ENCODE results near the gene IREB2. TPM values are rescaled to one million over a fixed set of nuclear protein-coding genes. Genes with fewer than 3 reads are reported as not detected.

The IREB2 gene
- polyA plus RNA-seq, 1 of the 3 experiments (the other 2 are of a cell fraction): 9.5 TPM

- ChIA-PET POLR2A (no interaction called here), CTCF (interaction anchor here (0.9 to 3.8 kb wide), 3 partner anchors 17 to 169 kb away, joined by 3 to 19 read pairs (median 6); no protein-coding TSS in a partner anchor)
- H3K79me2 ChIP-seq (ENCODE audit: insufficient read depth): peaks cover 4% of the 10 kb centered on the region; the same call in 1 of the 2 replicates
- no peaks in the 10 kb centered on the region for H4K20me1 ChIP-seq (ENCODE audit: insufficient read depth)
- H3K4me2 ChIP-seq: no peak overlapping the region
- peaks cover 53 to 72% of the 10 kb centered on the region in 2 experiments for H3K36me3 ChIP-seq (replicated peaks in 1 of 2; ENCODE audit: control insufficient read depth in 1 of 2, insufficient read depth in 2 of 2, low read length in 1 of 2)
- H3K27me3 ChIP-seq (ENCODE audit: insufficient read depth): no peaks in the 10 kb centered on the region
- peaks cover 8% of the 10 kb centered on the region for H3F3A ChIP-seq (replicated peaks; ENCODE audit: insufficient read depth)
- H2AFZ ChIP-seq (ENCODE audit: low read depth): no peak overlapping the region
- H3K9me3 ChIP-seq: no peaks in the 10 kb centered on the region
- no peak overlapping the region for H3K9ac ChIP-seq
- no peak for DNase-seq
- H3K4me3 ChIP-seq (ENCODE audit: low read depth in 2 of 2, low read length in 1 of 2): no peak overlapping the region
- H3K9me2 ChIP-seq: no peaks in the 10 kb centered on the region
- TF ChIP-seq YY1 (IDR thresholded peaks at IDR 0.05; ENCODE audit: low read depth) (no peak), TAF1 (IDR thresholded peaks at IDR 0.05; ENCODE audit: borderline replicate concordance, low read depth, low read length) (no peak), FOXJ3 (CRISPR knock-in tag; IDR thresholded peaks at IDR 0.05) (no peak), TEAD4 (IDR thresholded peaks at IDR 0.05; ENCODE audit: borderline replicate concordance, insufficient read depth) (no peak), FOXM1 (IDR thresholded peaks at IDR 0.05; ENCODE audit: low read depth) (no peak), RCOR1 (IDR thresholded peaks at IDR 0.05; ENCODE audit: low read length) (no peak), MXI1 (IDR thresholded peaks at IDR 0.05; ENCODE audit: low read depth, low read length) (no peak), POLR2AphosphoS5 (IDR thresholded peaks at IDR 0.05; ENCODE audit: low read depth, low read length) (no peak), USF1 (IDR thresholded peaks at IDR 0.05; ENCODE audit: borderline replicate concordance, low read depth) (no peak)
- TF ChIP-seq, protein P1, sequence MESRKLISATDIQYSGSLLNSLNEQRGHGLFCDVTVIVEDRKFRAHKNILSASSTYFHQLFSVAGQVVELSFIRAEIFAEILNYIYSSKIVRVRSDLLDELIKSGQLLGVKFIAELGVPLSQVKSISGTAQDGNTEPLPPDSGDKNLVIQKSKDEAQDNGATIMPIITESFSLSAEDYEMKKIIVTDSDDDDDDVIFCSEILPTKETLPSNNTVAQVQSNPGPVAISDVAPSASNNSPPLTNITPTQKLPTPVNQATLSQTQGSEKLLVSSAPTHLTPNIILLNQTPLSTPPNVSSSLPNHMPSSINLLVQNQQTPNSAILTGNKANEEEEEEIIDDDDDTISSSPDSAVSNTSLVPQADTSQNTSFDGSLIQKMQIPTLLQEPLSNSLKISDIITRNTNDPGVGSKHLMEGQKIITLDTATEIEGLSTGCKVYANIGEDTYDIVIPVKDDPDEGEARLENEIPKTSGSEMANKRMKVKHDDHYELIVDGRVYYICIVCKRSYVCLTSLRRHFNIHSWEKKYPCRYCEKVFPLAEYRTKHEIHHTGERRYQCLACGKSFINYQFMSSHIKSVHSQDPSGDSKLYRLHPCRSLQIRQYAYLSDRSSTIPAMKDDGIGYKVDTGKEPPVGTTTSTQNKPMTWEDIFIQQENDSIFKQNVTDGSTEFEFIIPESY (IDR thresholded peaks at IDR 0.05; ENCODE audit: borderline replicate concordance, low read depth): no peak
- TF ChIP-seq, protein P2, sequence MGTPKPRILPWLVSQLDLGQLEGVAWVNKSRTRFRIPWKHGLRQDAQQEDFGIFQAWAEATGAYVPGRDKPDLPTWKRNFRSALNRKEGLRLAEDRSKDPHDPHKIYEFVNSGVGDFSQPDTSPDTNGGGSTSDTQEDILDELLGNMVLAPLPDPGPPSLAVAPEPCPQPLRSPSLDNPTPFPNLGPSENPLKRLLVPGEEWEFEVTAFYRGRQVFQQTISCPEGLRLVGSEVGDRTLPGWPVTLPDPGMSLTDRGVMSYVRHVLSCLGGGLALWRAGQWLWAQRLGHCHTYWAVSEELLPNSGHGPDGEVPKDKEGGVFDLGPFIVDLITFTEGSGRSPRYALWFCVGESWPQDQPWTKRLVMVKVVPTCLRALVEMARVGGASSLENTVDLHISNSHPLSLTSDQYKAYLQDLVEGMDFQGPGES (IDR thresholded peaks at IDR 0.05; ENCODE audit: low read depth, low read length): no peak
- no peak overlapping the region for H3K27ac ChIP-seq (ENCODE audit: low read depth in 2 of 2, low read length in 1 of 2)
- no peaks in the 10 kb centered on the region for H3K4me1 ChIP-seq (ENCODE audit: control insufficient read depth in 1 of 2, insufficient read depth in 2 of 2, low read depth in 1 of 2, low read length in 1 of 2)
- WGBS (ENCODE audit: low lambda C conversion rate): 79% methylated on average over 5 of the region's 5 CpGs
Observed at GRCh38 chr15:78477295-78477694, 39.3 kb downstream of the IREB2 start.

DNA sequence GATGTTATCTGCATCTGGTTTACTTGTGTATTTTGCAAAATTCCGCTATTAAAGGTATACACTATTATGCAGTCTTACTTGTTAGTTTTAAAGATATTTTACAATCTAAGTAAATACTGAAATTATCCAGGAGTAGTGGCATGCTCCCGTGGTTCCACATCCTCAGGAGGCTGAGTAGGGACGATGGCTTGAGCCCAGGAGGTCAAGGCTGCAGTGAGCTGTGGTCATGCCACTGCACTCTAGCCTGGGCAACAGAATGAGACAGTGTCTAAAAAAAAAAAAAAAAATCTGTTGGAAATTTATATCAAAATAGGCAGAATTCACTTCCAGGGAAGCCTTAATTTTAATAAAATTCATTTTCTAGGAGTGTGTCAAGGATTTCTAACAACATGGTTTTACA, 41.6 kb downstream of the IREB2 start:
- DNase-seq: no peak
- no peak overlapping the region for H3K9ac ChIP-seq
- no peak for TF ChIP-seq CTCF (IDR thresholded peaks at IDR 0.05)
- TF ChIP-seq FOSL2 (IDR thresholded peaks at IDR 0.05; ENCODE audit: borderline replicate concordance, low read depth): no peak
- TF ChIP-seq JUND (IDR thresholded peaks at IDR 0.05): no peak
- no peak for TF ChIP-seq MXI1 (IDR thresholded peaks at IDR 0.05; ENCODE audit: low read depth, low read length)
- no peak for TF ChIP-seq TAF1 (IDR thresholded peaks at IDR 0.05; ENCODE audit: borderline replicate concordance, low read depth, low read length)
- no peak for TF ChIP-seq GATA2 (CRISPR knock-in tag; IDR thresholded peaks at IDR 0.05)
- TF ChIP-seq TEAD4 (IDR thresholded peaks at IDR 0.05; ENCODE audit: borderline replicate concordance, insufficient read depth): no peak
- no peak for TF ChIP-seq EP300 (IDR thresholded peaks at IDR 0.05; ENCODE audit: borderline replicate concordance in 1 of 2, low read depth in 1 of 2, low read length in 1 of 2)
- no peak for TF ChIP-seq RCOR1 (IDR thresholded peaks at IDR 0.05; ENCODE audit: low read length)
- TF ChIP-seq RXRA (IDR thresholded peaks at IDR 0.05; ENCODE audit: borderline replicate concordance, low read depth): no peak
- ChIA-PET CTCF (interaction anchor here (1.7 to 5.0 kb wide), 3 partner anchors 57 to 171 kb away, joined by 4 to 19 read pairs (median 15); no protein-coding TSS in a partner anchor), POLR2A (no interaction called here)
- H3K9me3 ChIP-seq: no peaks in the 10 kb centered on the region
- no peak overlapping the region for H3K4me3 ChIP-seq (ENCODE audit: low read depth in 2 of 2, low read length in 1 of 2)
- H2AFZ ChIP-seq (ENCODE audit: low read depth): no peak overlapping the region
- H3K79me2 ChIP-seq (ENCODE audit: insufficient read depth): peaks cover 4% of the 10 kb centered on the region; the same call in 1 of the 2 replicates
- H3F3A ChIP-seq (replicated peaks; ENCODE audit: insufficient read depth): peaks cover 8% of the 10 kb centered on the region
- no peaks in the 10 kb centered on the region for H3K27me3 ChIP-seq (ENCODE audit: insufficient read depth)
- no peak overlapping the region for H3K27ac ChIP-seq (ENCODE audit: low read depth in 2 of 2, low read length in 1 of 2)
- peaks cover 46 to 72% of the 10 kb centered on the region in 2 experiments for H3K36me3 ChIP-seq (replicated peaks in 1 of 2; ENCODE audit: control insufficient read depth in 1 of 2, insufficient read depth in 2 of 2, low read length in 1 of 2)
- H3K9me2 ChIP-seq: no peaks in the 10 kb centered on the region
- WGBS (ENCODE audit: low lambda C conversion rate): 94% methylated on average over 3 of the region's 3 CpGs
- H3K4me2 ChIP-seq: no peak overlapping the region
- H3K4me1 ChIP-seq (ENCODE audit: control insufficient read depth in 1 of 2, insufficient read depth in 2 of 2, low read depth in 1 of 2, low read length in 1 of 2): no peaks in the 10 kb centered on the region
- no peaks in the 10 kb centered on the region for H4K20me1 ChIP-seq (ENCODE audit: insufficient read depth)

Measured in SK-N-SH (cell line).